Adipocyte (in vitro differentiated cells): ENCODE measurements around the gene PPP1R10.
A peak's percentile ranks its signal among the peaks of the same experiment; 100 is the strongest.
"Not testable (repeated sequence)": the region's sequence is repeated elsewhere in the genome, so short reads cannot be mapped to it uniquely, and the experiment has no call there.

Source experiments
- DNase-seq: peaks from one replicate; pipeline ENCODE4 v3.0.0-alpha.2; 2015; ENCODE audit warnings: low read depth
- H3K27me3 ChIP-seq: replicated peaks from 2 replicates; pipeline ENCODE4 v1.7.0; 2013; ENCODE audit warnings: mild to moderate bottlenecking, low read length, moderate library complexity; ENCODE audit not compliant: control insufficient read depth, insufficient read depth
- H3K36me3 ChIP-seq: 2 replicates; pipeline ENCODE4 v1.7.0; 2013; ENCODE audit warnings: low read length, mild to moderate bottlenecking, moderate library complexity; ENCODE audit not compliant: control insufficient read depth, insufficient read depth, severe bottlenecking
- H3K4me1 ChIP-seq: 2 replicates; pipeline ENCODE4 v1.7.0; 2013; ENCODE audit warnings: mild to moderate bottlenecking, low read length, moderate library complexity; ENCODE audit not compliant: control insufficient read depth, insufficient read depth
- H3K4me3 ChIP-seq: 2 replicates; pipeline ENCODE4 v1.7.0; 2013; ENCODE audit warnings: mild to moderate bottlenecking, low read length, moderate library complexity
- H3K9ac ChIP-seq: 2 replicates; pipeline ENCODE4 v1.7.0; 2013; ENCODE audit warnings: mild to moderate bottlenecking, low read length, moderate library complexity
- H3K9me3 ChIP-seq: 2 replicates; pipeline ENCODE4 v1.7.0; 2013; ENCODE audit warnings: mild to moderate bottlenecking, low read length, moderate library complexity; ENCODE audit not compliant: control insufficient read depth

PPP1R10 gene

GRCh38 chr6:30611150-30611855 is 5.7 kb downstream of the PPP1R10 start:
- Histone ChIP-seq H3K4me1 (peaks cover 59% of the 10 kb centered on the region), H3K4me3 (no peak overlapping the region), H3K9ac (no peak overlapping the region), H3K27me3 (no peaks in the 10 kb centered on the region), H3K9me3 (no peaks in the 10 kb centered on the region), H3K36me3 (peaks cover 40% of the 10 kb centered on the region)
- no peak for DNase-seq

GRCh38 chr6:30610065-30610464 is 7.0 kb downstream of the PPP1R10 start:
- H3K9me3 ChIP-seq, result no peaks in the 10 kb centered on the region
- DNase-seq, result no peak
- H3K27me3 ChIP-seq, result no peaks in the 10 kb centered on the region
- H3K9ac ChIP-seq, result no peak overlapping the region
- H3K36me3 ChIP-seq, result peaks cover 43% of the 10 kb centered on the region
- no peak overlapping the region for H3K4me3 ChIP-seq
- peaks cover 59% of the 10 kb centered on the region for H3K4me1 ChIP-seq

- Histone ChIP-seq H3K36me3 (peaks cover 87% of the 10 kb centered on the region), H3K4me1 (peaks cover 16% of the 10 kb centered on the region), H3K9me3 (no peaks in the 10 kb centered on the region), H3K27me3 (no peaks in the 10 kb centered on the region), H3K4me3 (no peak overlapping the region), H3K9ac (no peak overlapping the region)
- no peak for DNase-seq
These were observed 13.1 kb downstream of the PPP1R10 start for GRCh38 chr6:30603961-30604360.

GRCh38 chr6:30601815-30602641 is 15.0 kb downstream of the PPP1R10 start:
- Histone ChIP-seq H3K4me3 (no peak overlapping the region), H3K9me3 (no peaks in the 10 kb centered on the region)

GRCh38 chr6:30601436-30601814 is 15.6 kb downstream of the PPP1R10 start:
- no peak overlapping the region for H3K4me3 ChIP-seq
- H3K27me3 ChIP-seq, result no peaks in the 10 kb centered on the region
- no peaks in the 10 kb centered on the region for H3K9me3 ChIP-seq
- DNase-seq, result no peak
- no peak overlapping the region for H3K9ac ChIP-seq
- H3K4me1 ChIP-seq, result peaks cover under 1% of the 10 kb centered on the region
- H3K36me3 ChIP-seq, result peaks cover 63% of the 10 kb centered on the region

More at GRCh38 chr6:30601815-30602641, 15.0 kb downstream of the PPP1R10 start:
- no peak overlapping the region for H3K9ac ChIP-seq
- H3K36me3 ChIP-seq, result peaks cover 69% of the 10 kb centered on the region
- H3K4me1 ChIP-seq, result peaks cover 6% of the 10 kb centered on the region
- no peak for DNase-seq
- H3K27me3 ChIP-seq, result no peaks in the 10 kb centered on the region

- Histone ChIP-seq H3K27me3 (no peaks in the 10 kb centered on the region), H3K9ac (no peak overlapping the region), H3K9me3 (no peaks in the 10 kb centered on the region), H3K4me3 (no peak overlapping the region), H3K36me3 (peaks cover 55% of the 10 kb centered on the region), H3K4me1 (no peaks in the 10 kb centered on the region)
- DNase-seq, result no peak
These were observed 16.5 kb downstream of the PPP1R10 start for GRCh38 chr6:30600451-30600961.

- H3K9me3 ChIP-seq, result no peaks in the 10 kb centered on the region
- peaks cover 50% of the 10 kb centered on the region for H3K36me3 ChIP-seq
- no peak overlapping the region for H3K4me3 ChIP-seq
- H3K4me1 ChIP-seq, result no peaks in the 10 kb centered on the region
- no peak overlapping the region for H3K9ac ChIP-seq
- no peak for DNase-seq
- H3K27me3 ChIP-seq, result no peaks in the 10 kb centered on the region
These were observed 17.3 kb downstream of the PPP1R10 start for GRCh38 chr6:30599625-30600324.

- H3K9me3 ChIP-seq, result no peaks in the 10 kb centered on the region
- peaks cover 50% of the 10 kb centered on the region for H3K36me3 ChIP-seq
- no peaks in the 10 kb centered on the region for H3K4me1 ChIP-seq
- DNase-seq, result no peak
- no peak overlapping the region for H3K4me3 ChIP-seq
- no peaks in the 10 kb centered on the region for H3K27me3 ChIP-seq
- no peak overlapping the region for H3K9ac ChIP-seq
These were observed 18.0 kb downstream of the PPP1R10 start for GRCh38 chr6:30598912-30599624.

- not testable (repeated sequence) for H3K9me3 ChIP-seq, H3K27me3 ChIP-seq, H3K4me1 ChIP-seq, H3K4me3 ChIP-seq
- Histone ChIP-seq H3K9ac (peak overlapping the region; percentile 30), H3K36me3 (peaks cover 40% of the 10 kb centered on the region)
- peak; percentile 91 for DNase-seq
These were observed 19.5 kb downstream of the PPP1R10 start for GRCh38 chr6:30597315-30598144.

- no peaks in the 10 kb centered on the region for H3K9me3 ChIP-seq
- H3K36me3 ChIP-seq, result peaks cover 61% of the 10 kb centered on the region
- peaks cover 24% of the 10 kb centered on the region for H3K4me1 ChIP-seq
These were observed 24.8 kb downstream of the PPP1R10 start for GRCh38 chr6:30592287-30592686.

More at GRCh38 chr6:30592287-30592686, 24.8 kb downstream of the PPP1R10 start:
- DNase-seq, result no peak
- Histone ChIP-seq H3K4me3 (no peak overlapping the region), H3K27me3 (no peaks in the 10 kb centered on the region), H3K9ac (no peak overlapping the region)
